Gastroesophageal sphincter (tissue), 3 donors: ENCODE results near the gene EXD3.

Experiments
- POLR2AphosphoS5 ChIP-seq: sonication (generic); formaldehyde crosslinking; IDR thresholded peaks from one replicate; pipeline ENCODE4 v1.6.1; 2017; ENCODE audit warnings: antibody characterized with exemption
- TF ChIP-seq, protein P1 (sequence below), 4 experiments: fragments of 200-600 bp in 2 of 4; fragments of 450-650 bp in 2 of 4; sonication (generic) in 1 of 4; IDR thresholded peaks; one replicate each; pipeline ENCODE4 v1.5.1; 2017 to 2019; ENCODE audit warnings: antibody characterized with exemption in 4 of 4, mild to moderate bottlenecking in 2 of 4, moderate library complexity in 2 of 4

- TF ChIP-seq, protein P1, sequence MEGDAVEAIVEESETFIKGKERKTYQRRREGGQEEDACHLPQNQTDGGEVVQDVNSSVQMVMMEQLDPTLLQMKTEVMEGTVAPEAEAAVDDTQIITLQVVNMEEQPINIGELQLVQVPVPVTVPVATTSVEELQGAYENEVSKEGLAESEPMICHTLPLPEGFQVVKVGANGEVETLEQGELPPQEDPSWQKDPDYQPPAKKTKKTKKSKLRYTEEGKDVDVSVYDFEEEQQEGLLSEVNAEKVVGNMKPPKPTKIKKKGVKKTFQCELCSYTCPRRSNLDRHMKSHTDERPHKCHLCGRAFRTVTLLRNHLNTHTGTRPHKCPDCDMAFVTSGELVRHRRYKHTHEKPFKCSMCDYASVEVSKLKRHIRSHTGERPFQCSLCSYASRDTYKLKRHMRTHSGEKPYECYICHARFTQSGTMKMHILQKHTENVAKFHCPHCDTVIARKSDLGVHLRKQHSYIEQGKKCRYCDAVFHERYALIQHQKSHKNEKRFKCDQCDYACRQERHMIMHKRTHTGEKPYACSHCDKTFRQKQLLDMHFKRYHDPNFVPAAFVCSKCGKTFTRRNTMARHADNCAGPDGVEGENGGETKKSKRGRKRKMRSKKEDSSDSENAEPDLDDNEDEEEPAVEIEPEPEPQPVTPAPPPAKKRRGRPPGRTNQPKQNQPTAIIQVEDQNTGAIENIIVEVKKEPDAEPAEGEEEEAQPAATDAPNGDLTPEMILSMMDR (IDR thresholded peaks at IDR 0.05) = no peak
- no peak for TF ChIP-seq POLR2AphosphoS5
Measured at GRCh38 chr9:137395666-137396010, 27.3 kb downstream of the EXD3 start.
